Prostate gland (tissue), 2 donors: ENCODE results near the gene NAA10.

Source experiments
- POLR2A ChIP-seq: fragments of 450-650 bp; IDR thresholded peaks from one replicate; pipeline ENCODE4 v1.6.1; 2016; ENCODE audit warnings: antibody characterized with exemption, mild to moderate bottlenecking
- POLR2AphosphoS5 ChIP-seq: sonication (generic); formaldehyde crosslinking; IDR thresholded peaks from one replicate; pipeline ENCODE4 v1.6.1; 2017; ENCODE audit warnings: antibody characterized with exemption
- TF ChIP-seq, protein P1 (sequence below), 4 experiments: fragments of 200-600 bp in 2 of 4; fragments of 450-650 bp in 2 of 4; sonication (generic) in 2 of 4; IDR thresholded peaks; 1 replicate in 3 of 4; 2 replicates in 1 of 4; pipeline ENCODE4 v1.5.1; 2016 to 2019; ENCODE audit warnings: antibody characterized with exemption in 4 of 4, mild to moderate bottlenecking in 2 of 4, moderate library complexity in 2 of 4

DNA sequence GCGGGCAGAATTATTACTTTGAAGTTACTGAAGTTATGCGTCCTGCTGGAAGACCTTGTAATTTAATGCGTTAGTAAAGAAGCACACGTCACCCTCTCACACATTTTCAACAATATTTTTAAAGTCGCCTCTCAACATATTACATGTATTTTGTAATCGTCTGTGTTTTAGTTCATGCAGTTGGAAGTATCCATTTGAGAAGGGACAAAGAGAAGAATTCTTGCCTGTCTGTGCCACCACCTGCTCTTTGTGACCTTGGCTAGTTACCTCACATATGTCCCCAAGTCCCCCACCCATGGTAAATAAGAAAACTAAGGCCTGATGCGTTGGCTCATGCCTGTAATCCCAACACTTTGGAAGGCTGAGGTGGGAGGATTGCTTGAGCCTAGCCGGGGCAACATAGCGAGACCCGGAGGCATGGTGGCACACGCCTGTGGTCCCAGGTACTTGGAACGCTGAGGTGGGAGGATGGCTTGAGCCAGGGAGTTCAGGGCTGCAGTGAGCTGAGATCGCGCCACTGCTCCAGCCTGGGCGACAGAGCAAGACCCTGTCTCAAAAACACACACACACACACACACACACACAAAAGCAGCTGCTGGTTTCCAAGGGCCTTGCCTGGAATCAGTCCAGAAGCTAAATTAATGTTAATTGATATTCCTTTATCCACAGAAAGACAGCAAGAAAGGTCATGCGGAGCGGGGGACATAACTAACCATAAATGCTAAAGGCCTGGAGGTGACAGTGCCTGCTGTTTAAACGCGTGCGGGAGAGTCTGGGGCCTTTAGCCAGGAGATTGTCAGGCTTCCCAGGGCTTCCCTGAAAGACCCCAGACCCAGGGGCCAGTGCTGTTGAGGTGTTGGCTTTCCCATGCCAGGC, 38.5 kb upstream of the NAA10 start:
- TF ChIP-seq POLR2A (no peak), POLR2AphosphoS5 (no peak)
- TF ChIP-seq, protein P1, sequence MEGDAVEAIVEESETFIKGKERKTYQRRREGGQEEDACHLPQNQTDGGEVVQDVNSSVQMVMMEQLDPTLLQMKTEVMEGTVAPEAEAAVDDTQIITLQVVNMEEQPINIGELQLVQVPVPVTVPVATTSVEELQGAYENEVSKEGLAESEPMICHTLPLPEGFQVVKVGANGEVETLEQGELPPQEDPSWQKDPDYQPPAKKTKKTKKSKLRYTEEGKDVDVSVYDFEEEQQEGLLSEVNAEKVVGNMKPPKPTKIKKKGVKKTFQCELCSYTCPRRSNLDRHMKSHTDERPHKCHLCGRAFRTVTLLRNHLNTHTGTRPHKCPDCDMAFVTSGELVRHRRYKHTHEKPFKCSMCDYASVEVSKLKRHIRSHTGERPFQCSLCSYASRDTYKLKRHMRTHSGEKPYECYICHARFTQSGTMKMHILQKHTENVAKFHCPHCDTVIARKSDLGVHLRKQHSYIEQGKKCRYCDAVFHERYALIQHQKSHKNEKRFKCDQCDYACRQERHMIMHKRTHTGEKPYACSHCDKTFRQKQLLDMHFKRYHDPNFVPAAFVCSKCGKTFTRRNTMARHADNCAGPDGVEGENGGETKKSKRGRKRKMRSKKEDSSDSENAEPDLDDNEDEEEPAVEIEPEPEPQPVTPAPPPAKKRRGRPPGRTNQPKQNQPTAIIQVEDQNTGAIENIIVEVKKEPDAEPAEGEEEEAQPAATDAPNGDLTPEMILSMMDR (IDR thresholded peaks at IDR 0.05): no peak
